Measurements from ENCODE around the gene RBM20.

The RBM20 gene

DNA sequence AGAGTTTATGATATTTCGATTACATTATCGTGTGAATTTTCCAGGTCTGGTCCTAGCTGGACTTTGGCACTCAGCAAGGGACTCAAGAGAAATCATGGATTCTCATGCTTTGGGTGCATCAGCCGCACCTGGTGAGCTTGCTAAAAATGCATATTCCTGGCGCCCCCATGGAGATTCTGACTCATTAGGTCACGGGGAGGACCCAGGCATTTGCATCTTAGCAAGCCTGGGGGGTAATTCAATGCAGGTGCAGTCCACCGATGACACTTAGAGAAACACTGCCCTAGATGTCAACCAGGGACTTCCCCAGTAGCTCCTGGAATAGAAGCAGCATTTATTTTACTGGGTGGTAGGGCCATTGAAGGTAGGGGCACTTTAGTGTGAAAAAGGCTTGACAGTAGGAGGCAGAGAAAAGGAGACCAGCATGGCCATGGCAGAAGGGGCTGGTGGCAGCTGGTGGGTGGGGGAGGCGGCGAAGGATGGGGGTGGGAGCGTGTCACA lies 197.7 kb downstream of the RBM20 start:
- FAIRE-seq: no peak

DNA sequence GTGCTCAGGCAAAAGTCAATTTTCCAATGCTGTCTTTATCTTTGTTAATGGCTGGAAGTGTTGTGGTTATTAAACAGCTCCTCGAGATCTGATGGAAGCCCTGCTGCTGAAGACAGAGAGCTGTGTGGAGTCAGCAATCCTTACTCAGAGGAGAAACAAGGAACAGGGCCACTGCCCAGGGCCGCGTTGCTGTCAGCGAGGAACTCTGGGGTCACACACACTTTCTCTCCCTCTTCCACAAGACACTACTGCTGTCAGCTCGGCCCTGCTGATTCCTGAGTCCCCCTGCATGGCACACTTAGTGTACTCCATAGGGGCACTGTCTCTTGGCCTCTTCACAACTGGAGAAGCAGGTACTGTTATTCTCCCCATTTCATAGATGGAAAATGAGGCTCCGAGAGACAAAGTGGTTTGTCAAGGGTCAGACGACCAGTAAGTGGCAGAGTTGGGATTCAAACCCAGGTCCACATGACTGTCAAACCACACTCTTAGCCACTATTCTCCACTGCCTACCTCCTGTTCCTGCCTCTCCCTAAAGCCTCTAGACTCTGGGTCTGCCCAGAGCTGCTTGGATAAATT lies 198.3 kb downstream of the RBM20 start:
- no peak for FAIRE-seq

DNA sequence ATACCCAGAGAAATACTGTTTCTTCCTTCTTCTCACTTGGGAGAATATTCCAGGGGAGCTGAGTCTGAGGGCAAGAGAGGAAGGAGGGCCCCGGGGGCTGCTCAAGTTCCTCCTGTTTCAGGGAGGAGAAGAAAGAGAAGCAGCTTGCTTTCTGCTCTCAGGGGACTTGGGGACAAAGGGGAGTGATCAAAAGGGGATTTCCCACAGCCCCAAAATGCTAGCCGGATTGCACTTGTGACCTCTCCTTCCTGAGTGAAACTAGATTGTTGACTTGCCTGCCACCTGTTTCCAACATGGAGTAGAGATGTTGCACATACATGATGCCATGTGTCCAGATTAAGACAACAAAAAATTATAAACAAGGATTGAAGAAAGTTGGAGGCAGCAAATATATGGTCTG lies 198.9 kb downstream of the RBM20 start:
- FAIRE-seq: no peak

DNA sequence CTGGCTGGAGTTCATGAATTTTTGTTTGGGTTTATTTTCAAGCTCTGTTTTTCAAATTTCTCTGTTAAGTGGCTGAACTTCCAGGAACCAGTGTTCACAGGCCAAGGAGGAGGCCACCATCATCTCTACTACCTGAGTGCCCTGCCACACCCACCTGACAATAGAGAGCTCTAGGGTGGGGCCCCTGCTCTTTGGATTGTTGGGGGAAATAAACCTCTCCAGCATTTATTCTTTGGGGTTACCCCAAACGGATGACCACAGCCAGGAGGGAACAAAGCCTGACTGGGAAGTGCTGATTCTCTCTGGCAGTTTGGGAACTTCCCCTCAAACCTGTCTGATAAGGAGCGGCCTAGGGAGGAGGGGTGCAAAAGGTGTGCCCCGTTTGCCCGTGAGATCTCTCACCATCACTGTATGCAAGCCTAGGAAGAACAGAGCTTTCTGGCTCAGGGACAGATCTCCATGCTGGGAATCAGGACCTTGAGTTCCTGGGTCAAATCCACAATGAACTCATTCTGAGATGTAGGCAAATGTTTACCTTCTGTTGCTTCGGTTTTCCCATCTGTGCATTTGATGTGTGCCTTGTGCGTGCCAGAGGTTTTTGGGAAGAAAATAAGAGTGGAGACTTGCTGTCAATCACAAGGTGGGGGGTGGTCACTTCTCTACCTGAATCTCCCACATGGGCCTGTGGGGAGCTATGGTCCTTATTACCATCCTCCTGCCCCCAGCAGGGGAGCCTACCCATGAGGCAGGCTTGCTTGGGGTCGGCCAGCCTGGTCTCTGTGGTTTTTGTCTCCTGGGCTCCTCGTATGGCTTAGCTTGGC lies 199.9 kb downstream of the RBM20 start:
- FAIRE-seq: no peak

DNA sequence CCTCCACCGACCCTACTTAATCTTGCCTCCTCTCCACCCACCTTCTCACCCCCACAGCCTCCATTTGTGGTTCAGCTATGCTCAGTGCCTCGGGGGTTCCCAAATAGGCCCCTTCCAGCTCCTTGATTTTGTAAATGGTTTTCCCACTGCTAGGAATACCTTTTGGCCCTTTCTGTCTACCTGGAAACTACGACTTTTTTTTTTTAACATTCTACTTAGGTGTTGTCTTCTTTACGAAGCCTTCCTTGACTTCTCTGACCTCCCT lies 200.4 kb downstream of the RBM20 start:
- FAIRE-seq: no peak

- FAIRE-seq: no peak
Observed at GRCh38 chr10:110845192-110845755, 201.1 kb downstream of the RBM20 start.

GRCh38 chr10:110845756-110846620 lies 201.9 kb downstream of the RBM20 start:
- no peak for FAIRE-seq

- FAIRE-seq: no peak
Observed at GRCh38 chr10:110847374-110847773, 203.2 kb downstream of the RBM20 start.

- no peak for FAIRE-seq
Observed at GRCh38 chr10:110848106-110848505, 204.0 kb downstream of the RBM20 start.

DNA sequence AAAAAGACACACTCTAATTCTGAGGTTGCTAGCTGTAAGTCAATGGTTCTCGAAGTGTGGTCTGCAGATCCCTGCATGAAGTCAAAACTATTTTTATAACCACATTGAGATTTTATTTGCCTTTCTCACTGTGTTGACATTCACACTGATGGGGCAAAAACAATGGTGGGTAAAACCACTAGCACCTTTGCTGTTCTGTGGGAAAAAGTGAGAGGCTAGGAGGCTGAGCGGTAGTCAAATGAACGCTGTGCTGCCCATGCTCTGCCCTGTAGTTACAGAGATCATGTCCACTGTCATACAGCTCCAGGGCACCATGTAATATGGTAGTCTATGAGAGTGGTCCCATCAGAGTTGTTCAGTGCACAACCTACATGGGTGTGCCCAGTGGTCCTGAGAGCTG lies 206.0 kb downstream of the RBM20 start:
- FAIRE-seq: no peak

- no peak for FAIRE-seq
Observed at GRCh38 chr10:110851020-110851612, 207.0 kb downstream of the RBM20 start.

GRCh38 chr10:110852255-110852896 lies 208.2 kb downstream of the RBM20 start:
- FAIRE-seq: peak; percentile 98

DNA sequence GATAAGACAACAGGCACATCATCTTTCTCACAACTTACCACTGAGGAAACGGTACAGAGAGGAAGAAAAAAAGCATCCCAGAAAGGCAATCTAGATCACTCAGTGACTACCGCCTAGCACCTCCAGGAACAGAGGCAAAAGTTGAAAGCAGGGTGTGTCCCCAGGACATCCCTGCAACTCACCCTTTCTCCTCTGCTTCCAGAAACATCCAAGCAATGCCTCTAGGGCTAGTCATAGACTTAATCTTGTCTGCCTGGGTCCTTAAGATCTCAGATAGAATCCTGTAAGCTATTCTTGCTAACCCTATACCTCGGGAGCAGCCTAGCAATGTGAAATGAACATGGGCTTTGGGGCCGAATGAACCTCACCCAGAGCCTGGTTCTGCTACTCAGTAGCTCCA lies 208.8 kb downstream of the RBM20 start:
- peak; percentile 21 for FAIRE-seq

DNA sequence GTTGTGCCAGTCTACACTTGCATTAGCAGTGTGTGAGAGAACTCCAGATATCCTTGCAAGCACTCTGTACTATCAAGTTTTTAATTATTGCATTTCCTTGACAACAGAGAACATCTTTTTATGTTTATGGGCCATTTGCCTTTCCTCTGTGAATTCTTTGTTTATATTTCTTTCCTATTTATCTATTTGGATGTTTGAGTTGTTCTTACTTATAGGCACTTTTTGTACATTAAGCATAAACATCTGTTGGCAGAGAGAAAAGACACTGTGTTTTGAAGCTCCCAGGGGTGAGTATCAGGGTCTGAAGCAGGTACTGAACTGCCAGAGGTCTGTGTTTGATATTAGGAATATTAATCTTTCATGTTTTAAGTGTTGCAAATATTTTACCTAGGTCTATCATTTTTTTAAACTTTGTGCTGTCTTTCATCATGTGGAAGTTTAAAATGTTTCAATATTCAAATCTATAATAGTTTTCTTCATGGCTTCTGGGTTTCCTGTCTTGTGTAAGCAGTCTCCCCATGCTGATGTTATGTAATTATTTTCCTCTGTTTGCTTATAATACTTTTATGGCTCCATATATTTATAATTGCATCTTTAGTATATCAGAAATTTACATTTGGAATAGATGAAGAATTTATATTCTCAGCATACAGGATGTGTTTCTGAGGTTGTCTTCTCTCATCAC lies 209.9 kb downstream of the RBM20 start:
- peak; percentile 6 for FAIRE-seq

- no peak for FAIRE-seq
Observed at GRCh38 chr10:110857265-110858171, 213.4 kb downstream of the RBM20 start.

- FAIRE-seq: no peak
Observed at GRCh38 chr10:110858297-110858934, 214.3 kb downstream of the RBM20 start.

DNA sequence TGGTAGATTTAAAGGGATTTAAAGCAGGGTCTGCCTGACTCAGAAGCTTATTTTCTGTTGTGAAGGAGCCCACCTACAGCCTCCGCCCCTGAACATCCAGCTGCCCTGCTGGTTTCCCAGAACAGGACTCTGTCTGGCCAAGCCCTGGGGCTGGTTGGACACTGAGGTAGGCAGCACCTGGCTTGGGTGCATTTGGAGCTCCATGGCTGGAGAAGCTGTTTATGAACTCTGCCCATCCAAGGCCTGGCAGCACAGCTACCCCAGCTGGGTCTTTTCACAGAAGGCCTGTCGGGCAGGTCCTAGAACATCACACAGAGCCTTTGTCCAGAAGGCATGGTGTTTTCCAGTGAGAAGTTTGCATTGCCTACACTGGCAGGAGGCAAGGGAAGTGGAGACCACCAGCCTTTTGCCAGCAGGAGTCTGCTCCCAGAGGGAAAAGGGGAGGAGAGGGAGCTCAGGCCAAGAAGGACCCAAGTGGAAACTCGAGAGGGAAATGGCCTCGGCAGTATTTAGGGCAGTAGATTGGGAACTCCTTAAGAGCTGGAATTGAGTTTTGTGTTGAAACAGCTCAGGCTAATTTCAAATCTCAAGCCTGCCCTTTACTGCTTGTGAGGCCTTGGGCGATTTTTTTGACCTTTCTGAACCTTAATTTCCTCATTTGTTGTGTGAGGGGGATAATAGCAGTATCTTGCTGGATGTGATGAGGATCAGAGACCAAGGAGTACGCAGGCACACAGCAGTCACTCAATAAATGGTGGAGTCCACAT lies 215.3 kb downstream of the RBM20 start:
- FAIRE-seq: no peak

DNA sequence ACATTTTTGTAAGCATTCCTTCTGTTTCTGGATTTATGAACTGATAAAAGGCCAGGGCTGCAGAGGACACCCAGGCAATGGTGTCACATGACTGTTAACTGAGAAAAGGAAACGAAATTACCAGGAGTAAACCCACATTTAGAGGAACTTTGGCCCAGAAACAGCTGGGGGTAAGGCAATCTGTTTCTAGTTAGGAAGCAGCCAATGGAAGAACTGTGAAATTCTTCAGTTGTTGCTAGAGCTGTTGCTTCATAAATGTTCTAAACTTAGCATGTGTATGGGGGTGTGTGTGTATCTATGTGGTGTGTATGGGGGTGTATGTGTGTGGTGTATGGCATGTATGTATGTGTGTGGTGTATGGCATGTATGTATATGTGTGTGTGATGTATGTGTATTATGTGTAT lies 215.8 kb downstream of the RBM20 start:
- FAIRE-seq: peak; percentile 60

DNA sequence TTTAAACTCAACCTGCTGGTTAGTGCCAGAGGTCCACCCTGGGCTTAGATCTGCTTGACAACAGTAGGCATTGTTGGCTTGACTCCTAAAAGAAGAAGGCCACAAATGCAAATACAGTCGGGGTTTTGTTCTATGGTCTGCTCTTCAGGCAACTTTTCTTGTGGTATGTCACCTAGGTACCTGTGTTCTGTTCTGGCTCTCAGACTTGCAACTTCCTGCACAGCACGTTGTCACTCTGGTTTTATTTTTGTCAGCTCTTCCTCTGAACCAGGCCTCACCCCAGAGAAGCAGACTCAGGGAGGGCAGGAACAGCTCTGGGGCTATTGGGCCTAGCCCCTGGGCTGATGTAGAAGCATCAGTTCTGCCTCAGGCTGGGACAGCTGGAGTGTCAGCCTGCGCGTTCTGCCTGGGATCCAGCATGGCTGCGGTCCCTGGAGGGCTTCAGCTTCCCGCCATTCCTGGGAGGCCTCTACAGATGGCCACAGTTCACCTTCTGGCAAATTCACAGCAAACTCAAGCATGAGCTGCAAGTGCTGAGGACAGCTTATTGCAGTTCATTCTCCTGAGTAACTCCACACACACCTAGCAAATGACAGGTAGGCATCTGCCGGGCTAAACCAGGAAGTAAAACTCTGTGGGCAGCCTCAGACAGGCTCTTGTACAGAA lies 216.6 kb downstream of the RBM20 start:
- no peak for FAIRE-seq

Measured in G401.6 (cell line).